ENCODE results near the gene GHRH.

The GHRH gene

DNA sequence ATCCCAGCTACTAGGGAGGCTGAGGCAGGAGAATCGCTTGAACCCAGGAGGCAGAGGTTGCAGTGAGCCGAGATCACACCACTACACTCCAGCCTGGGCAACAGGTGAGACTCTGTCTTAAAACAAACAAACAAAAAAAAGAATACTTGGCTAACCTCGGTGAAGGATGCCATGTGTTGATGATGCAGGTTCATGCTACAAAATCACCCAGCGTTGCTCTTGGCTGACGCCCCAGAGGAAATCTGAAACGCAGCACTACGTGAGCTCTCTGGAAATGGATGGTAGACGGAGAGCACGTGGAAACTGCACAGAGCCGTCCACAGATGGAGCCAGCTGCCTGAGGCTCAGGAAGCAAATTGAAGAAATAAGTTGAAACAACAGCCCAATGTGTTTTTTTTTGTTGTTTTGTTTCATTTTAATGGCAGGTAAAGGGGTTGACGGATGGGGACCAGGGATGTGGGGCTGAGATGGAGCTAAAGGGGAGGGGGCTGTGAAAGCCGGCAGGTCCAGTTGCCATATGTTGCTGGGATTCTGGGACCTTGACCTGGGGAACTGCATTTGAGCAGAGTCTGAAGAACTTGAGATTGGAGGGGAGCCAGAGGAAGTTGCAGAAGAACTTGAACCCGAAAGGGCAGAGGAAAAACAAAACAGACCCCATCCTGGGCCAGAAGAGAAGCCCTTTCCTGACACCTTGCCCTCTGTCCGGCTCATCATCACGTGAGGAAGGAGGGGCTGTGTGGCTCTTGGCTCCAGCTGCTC lies 15.1 kb upstream of the GHRH start:
- Mint-ChIP-seq H3K4me1 (peaks cover 9% of the 10 kb centered on the region), H3K36me3 (no peaks in the 10 kb centered on the region), H3K9me3 (no peaks in the 10 kb centered on the region), H3K27ac (no peak overlapping the region), H3K4me3 (no peak overlapping the region), H3K27me3 (peaks cover 2% of the 10 kb centered on the region)

DNA sequence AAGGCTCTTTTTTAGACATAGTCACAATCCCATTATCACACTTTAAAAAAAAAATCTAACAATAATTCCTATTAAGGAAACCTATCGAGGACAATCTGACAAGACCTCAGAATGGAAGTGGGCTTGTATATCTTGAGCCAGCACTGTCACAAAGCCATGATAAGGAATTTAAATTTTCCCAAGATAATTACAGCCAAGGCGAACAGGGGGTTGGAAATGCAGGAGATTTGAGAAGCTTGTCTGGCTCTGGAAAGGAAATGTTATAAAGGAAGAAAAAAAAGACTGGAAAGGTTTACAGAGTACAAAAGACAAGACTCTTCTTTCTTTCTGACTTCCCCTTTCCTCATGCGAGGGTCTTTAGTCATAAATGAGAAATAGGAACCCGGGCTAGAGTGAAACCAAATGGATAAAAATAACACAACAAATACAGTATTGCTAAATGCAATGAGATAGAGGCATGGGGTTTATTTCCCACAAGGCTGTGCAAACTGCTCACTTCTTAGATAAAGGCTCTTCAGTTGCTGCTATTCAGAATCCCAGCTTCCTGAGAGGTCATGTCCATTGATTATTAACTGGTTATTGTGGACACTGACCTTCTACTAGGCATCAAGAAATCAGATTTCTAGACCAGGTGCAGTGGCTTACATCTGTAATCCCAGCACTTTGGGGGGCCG lies 13.4 kb upstream of the GHRH start:
- Mint-ChIP-seq H3K4me1 (peaks cover 9% of the 10 kb centered on the region), H3K36me3 (no peaks in the 10 kb centered on the region), H3K27me3 (peaks cover 2% of the 10 kb centered on the region), H3K4me3 (no peak overlapping the region), H3K27ac (no peak overlapping the region), H3K9me3 (no peaks in the 10 kb centered on the region)

DNA sequence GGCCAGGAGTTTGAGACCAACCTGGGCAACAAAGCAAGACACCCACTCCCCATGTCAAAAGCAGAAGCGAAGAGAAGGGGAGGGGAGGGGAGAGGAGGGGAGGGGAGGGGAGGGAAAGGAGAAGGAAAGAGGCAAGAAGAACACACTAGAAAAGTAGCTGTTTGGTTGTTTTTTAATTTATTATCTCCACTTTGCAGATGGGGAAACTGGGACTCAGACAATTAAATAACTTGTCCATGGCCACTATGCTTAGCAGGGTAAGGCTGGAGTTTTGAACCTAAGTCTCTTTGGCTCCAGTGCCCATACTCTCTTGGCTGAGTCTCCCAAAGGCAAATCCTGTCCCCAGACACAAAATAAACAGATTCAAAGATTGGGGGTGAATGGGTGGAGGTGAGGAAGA lies 12.4 kb upstream of the GHRH start:
- Mint-ChIP-seq H3K36me3 (no peaks in the 10 kb centered on the region), H3K9me3 (no peaks in the 10 kb centered on the region), H3K27me3 (peaks cover 2% of the 10 kb centered on the region), H3K27ac (no peak overlapping the region), H3K4me1 (peaks cover 9% of the 10 kb centered on the region), H3K4me3 (no peak overlapping the region)

DNA sequence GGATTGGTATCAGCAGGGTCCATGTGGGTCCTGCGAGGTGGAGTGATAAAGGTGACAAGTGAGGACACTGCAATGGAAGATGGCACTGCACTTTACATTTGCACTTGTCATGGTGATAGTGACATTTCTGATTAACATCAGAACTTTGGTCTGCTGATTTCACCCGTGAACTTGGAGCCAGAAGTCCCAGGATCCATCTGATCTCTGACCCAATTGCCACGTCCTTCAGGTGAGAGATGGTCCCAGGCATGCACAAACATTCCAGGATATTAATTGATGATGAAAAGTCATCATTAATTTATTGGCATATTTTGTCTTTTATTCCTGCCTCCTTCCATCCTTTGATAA lies 9.8 kb upstream of the GHRH start:
- Mint-ChIP-seq H3K4me3 (no peak overlapping the region), H3K27ac (no peak overlapping the region), H3K9me3 (no peaks in the 10 kb centered on the region), H3K4me1 (no peaks in the 10 kb centered on the region), H3K36me3 (no peaks in the 10 kb centered on the region), H3K27me3 (peaks cover 2% of the 10 kb centered on the region)

DNA sequence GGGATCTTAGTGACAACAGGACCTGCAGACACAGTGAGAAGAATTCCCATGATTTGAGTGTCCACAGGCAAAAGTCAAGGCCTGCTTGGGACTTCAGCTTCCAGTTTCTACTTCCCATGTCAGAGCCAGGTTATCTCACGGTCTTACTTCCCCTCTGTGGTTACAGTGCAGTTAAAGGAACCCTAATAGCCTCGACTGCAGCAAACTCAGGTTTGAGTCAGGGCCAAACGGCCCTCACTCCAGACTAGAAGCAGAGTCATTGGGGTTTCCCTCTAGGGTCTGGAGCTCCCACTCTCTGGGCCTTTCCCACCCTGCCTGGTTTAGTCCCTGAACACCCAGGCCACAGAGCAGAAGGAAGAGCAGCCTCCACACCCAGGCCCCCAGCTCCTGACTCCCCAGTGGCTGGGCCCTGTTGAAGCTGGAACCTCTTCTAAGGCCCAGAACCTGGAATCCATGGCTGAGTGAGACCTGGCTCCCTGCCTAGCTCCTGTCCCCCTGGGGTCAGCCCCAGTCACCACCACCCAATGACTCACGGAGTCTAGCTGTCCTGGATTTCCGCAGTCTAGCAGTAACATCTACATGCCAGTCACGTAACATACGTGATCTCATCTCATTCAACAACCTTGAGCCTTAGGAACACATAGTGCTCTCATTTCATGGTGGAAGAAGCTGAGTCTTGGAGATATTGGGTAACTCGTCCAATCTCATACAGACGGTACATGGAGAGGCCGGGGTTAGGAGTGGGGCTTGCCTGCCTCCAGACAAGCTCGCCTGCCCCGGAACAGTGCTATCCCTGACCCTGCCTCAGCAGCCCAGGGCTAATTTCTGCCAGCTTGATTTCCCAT lies 9.2 kb upstream of the GHRH start:
- Mint-ChIP-seq H3K4me3 (no peak overlapping the region), H3K27me3 (peaks cover 2% of the 10 kb centered on the region), H3K4me1 (no peaks in the 10 kb centered on the region), H3K36me3 (no peaks in the 10 kb centered on the region), H3K27ac (no peak overlapping the region), H3K9me3 (no peaks in the 10 kb centered on the region)

DNA sequence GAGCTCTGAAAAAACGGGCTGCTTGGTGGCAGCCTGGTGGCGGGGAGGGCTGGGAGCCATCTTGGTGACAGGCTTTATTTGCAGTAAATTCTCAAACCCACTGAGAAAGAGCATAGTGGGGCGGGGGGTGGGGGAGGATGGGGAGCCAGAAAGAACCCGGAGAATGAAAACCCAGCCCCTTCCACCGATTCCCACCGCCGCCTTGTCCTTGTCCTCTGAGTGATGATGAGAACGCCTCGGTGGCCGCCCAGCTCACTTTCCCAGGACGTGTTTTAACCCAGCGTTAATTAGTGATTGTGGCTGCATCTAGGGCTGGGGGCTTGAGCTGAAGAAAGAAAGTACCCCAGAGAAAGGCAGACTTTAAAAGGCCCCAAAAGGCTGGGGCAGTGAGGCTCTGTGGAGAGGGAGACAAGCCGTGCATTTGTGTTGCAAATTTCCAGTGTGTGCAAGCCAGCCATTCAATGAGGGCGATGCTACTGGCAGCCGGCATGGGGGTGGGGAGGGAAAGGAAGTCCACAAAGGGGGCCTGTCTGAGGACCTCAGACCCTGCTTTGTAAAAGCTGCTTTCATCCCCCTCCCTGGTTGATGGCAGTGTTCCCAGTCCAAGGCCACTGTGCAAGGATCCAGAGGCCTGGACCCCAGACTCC lies 6.2 kb upstream of the GHRH start:
- H3K36me3 Mint-ChIP-seq = no peaks in the 10 kb centered on the region

DNA sequence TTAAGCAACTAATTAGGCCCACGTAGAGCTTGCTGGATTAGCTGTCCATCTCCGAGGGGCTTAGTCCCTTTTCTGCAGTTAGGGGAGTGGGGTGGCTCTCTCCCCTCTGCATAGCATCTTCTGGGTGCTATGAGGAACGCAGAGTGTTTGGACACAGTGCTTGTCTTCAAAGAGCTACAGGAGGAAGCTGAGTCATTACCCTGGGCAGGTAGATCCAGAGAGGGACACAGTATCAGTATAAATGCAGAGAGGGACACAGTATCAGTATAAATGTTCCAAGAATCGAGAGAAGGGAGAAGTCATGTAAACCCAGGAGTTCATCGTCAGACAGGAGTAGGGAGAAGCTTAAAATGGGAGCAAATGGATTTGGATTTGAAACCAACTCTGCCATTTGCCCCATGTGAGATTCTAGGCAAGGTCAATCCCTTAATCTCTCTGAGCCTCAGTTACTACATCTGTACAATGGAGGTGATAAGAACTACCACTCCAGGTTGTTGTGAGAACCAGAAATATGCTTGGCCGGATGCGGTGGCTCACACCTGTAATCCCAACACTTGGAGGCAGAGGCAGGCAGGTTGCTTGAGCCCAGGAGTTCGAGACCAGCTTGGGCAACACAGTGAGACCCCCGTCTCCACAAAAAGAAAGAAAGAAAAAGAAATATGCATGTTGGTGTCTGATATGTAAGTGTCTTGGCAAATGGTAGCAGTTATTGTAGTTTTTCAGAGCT lies 5.5 kb upstream of the GHRH start:
- Mint-ChIP-seq H3K27me3 (no peaks in the 10 kb centered on the region), H3K4me1 (no peaks in the 10 kb centered on the region), H3K36me3 (no peaks in the 10 kb centered on the region), H3K9me3 (no peaks in the 10 kb centered on the region), H3K4me3 (no peak overlapping the region), H3K27ac (no peak overlapping the region)

More for the DNA sequence above, 6.2 kb upstream of the GHRH start:
- Mint-ChIP-seq H3K27ac (no peak overlapping the region), H3K9me3 (no peaks in the 10 kb centered on the region), H3K27me3 (no peaks in the 10 kb centered on the region), H3K4me1 (no peaks in the 10 kb centered on the region), H3K4me3 (no peak overlapping the region)

DNA sequence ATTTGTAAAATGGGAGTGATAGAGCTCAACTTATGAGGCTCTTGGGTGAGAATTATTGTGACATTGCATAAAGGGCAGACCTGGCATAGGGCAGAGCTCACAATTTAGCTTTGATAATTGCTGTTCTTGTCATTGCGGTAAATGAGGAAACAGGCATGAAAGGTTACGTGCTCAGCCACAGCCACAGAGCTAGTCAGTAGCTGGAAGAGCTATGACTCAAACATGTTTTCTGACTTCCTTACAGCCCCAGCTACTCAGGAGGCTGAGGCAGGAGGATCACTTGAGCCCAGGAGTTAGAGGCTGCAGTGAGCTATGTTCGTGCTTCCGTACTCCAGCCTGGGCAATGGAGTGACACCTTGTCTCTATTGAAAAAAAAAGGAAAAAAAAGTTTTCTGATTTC lies 3.5 kb upstream of the GHRH start:
- H3K36me3 Mint-ChIP-seq = no peaks in the 10 kb centered on the region
- H3K27ac Mint-ChIP-seq = no peak overlapping the region
- H3K4me1 Mint-ChIP-seq = no peaks in the 10 kb centered on the region
- H3K27me3 Mint-ChIP-seq = no peaks in the 10 kb centered on the region
- H3K4me3 Mint-ChIP-seq = no peak overlapping the region
- no peaks in the 10 kb centered on the region for H3K9me3 Mint-ChIP-seq

DNA sequence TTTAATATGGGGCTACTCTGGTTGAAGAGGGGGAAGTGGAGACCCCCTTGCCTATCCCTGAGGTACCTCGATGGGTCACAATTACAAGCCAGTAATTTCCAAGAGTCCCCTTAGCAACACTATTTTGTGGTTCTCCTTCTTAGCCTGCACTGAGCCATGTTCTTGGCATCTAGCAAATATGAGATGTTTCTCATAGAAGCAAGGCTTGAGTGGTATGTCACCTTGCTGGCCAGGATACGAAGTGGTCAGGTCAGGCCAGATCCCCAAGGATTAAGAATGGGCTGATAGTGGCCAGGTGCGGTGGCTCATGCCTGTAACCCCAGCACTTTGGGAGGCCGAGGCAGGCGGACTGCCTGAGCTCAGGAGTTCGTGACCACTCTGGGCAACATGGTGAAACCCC lies 2.1 kb upstream of the GHRH start:
- no peaks in the 10 kb centered on the region for H3K4me1 Mint-ChIP-seq
- H3K36me3 Mint-ChIP-seq = no peaks in the 10 kb centered on the region

DNA sequence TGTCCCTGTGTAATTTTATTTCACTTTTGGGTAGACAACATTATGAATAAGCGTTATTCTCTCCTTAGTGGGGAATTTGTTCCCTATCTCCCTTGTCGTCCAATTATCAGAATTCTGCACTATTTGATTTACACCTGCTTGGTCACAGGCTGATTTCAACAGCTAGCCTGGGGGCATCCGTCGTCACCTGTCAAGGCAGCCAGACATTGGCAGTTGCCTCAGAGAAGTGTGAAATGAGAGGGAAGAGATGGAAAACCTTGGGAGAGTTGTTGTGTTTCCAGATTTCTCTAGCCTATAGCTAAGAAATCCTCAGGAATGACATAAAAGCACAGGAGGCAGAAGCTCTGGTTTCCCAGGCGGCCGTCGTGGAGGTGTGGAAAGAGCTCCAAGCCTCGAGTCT lies 891 bp upstream of the GHRH start:
- no peaks in the 10 kb centered on the region for H3K4me1 Mint-ChIP-seq
- H3K4me3 Mint-ChIP-seq = no peak overlapping the region
- no peaks in the 10 kb centered on the region for H3K36me3 Mint-ChIP-seq
- no peaks in the 10 kb centered on the region for H3K27me3 Mint-ChIP-seq
- no peak overlapping the region for H3K27ac Mint-ChIP-seq
- no peaks in the 10 kb centered on the region for H3K9me3 Mint-ChIP-seq

More for the DNA sequence above, 2.1 kb upstream of the GHRH start:
- H3K9me3 Mint-ChIP-seq = no peaks in the 10 kb centered on the region
- H3K27ac Mint-ChIP-seq = no peak overlapping the region
- no peak overlapping the region for H3K4me3 Mint-ChIP-seq
- H3K27me3 Mint-ChIP-seq = no peaks in the 10 kb centered on the region

DNA sequence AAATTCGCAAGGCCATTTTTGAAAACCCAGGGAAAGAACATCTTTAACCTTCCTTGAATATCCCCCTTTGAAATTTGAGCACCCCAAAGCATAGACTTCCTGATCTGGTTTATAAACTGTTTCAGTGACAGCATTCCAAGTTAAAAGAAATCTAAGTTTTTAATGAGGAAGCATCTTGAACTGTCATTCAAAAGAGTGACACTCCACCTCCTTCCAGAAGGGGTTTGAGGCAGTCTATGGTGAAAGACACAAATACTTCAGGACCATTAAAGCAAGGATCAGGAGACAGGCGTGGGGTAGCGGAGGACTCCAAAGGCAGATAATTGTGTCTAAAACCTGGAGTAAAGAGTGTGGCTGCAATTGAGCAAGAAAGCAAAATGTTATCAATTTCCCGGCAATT lies 691 bp downstream of the GHRH start:
- H3K36me3 Mint-ChIP-seq = no peaks in the 10 kb centered on the region
- H3K27ac Mint-ChIP-seq = no peak overlapping the region
- no peaks in the 10 kb centered on the region for H3K27me3 Mint-ChIP-seq
- no peaks in the 10 kb centered on the region for H3K9me3 Mint-ChIP-seq
- no peaks in the 10 kb centered on the region for H3K4me1 Mint-ChIP-seq
- H3K4me3 Mint-ChIP-seq = no peak overlapping the region

DNA sequence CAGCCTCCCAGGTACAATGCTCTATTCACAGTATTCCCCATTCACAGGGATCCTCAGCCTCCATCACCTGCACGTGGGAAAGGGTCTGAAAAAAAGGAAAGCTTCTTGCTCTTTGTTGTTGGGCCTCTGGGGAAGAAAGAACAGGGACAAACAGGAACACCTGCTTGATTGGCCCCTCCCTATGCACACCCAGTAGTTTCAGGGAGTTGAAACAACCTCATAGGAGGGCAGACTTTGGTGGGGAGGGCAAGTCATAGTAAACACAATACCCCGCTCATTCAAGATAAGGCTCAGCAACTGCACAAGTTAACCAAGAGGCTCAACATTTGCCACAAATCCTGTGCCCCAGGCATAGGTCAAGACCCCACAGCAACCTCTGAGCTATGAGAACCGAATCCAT lies 1.7 kb downstream of the GHRH start:
- H3K4me3 Mint-ChIP-seq = no peak overlapping the region
- no peaks in the 10 kb centered on the region for H3K4me1 Mint-ChIP-seq
- H3K36me3 Mint-ChIP-seq = no peaks in the 10 kb centered on the region
- no peaks in the 10 kb centered on the region for H3K9me3 Mint-ChIP-seq
- no peaks in the 10 kb centered on the region for H3K27me3 Mint-ChIP-seq
- H3K27ac Mint-ChIP-seq = no peak overlapping the region

DNA sequence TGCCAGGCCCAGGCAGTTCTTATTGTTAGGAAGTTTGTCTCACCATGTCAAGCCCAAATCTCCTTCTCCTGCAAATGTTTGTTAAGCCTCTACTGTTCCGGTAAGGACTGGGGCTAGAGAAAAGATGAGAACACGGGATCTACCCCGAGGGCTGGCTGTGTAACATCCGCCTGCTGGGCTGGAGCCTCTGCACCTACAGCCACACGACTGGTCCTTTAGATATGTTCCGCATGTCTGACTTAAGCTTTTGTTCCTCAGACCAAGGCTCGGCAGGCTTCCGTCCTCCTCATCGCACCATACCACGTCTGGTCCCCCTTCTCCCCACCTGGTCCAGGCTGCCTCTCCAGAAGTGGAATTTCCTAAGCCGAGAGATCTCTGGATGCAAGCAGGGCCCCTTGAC lies 2.6 kb downstream of the GHRH start:
- Mint-ChIP-seq H3K36me3 (no peaks in the 10 kb centered on the region), H3K9me3 (no peaks in the 10 kb centered on the region), H3K27me3 (no peaks in the 10 kb centered on the region), H3K27ac (no peak overlapping the region), H3K4me3 (no peak overlapping the region), H3K4me1 (no peaks in the 10 kb centered on the region)

DNA sequence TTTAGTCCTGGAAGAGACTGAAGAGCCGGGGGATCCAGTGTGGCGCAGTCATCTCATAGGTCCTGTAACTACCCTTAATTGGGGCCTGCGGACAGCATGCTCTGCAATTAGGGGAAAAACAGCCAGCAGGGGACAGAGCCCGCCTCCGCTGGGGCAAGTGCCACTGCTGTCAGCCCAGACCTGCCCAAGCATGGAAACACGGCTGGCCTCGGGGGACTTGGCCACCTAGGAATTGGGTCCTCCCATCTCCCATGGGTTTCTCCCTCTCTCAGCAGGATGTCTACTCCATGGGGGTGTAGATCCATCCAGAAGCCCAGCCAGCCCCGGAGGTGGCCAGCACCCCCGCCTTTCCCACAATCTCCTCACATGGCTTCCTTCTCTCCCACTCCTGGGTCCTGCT lies 3.6 kb downstream of the GHRH start:
- Mint-ChIP-seq H3K27ac (no peak overlapping the region), H3K4me3 (no peak overlapping the region), H3K27me3 (no peaks in the 10 kb centered on the region), H3K9me3 (no peaks in the 10 kb centered on the region), H3K36me3 (no peaks in the 10 kb centered on the region), H3K4me1 (no peaks in the 10 kb centered on the region)

DNA sequence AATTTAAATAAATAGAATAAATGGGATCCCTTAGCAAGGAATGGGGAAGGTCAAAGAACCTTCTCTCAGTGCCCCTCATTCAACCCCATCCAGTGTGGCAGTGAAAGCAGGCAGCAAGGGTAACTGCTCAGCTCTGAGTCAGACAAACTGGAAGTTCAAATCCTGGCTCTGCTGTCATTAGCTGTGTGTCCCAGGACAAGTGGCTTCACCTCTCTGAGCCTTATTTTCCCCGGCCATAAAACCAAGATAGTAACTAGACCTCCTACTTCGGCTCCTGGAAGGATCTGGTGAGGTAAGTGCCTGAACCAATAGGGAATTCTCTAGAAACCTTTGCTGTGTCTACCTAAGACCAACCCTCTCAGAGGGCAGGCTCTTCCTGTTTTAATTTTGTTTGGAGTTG lies 4.1 kb downstream of the GHRH start:
- H3K27me3 Mint-ChIP-seq = no peaks in the 10 kb centered on the region
- H3K27ac Mint-ChIP-seq = no peak overlapping the region
- no peaks in the 10 kb centered on the region for H3K4me1 Mint-ChIP-seq
- no peaks in the 10 kb centered on the region for H3K36me3 Mint-ChIP-seq
- no peaks in the 10 kb centered on the region for H3K9me3 Mint-ChIP-seq
- H3K4me3 Mint-ChIP-seq = no peak overlapping the region

All from activated naive CD4-positive, alpha-beta T cell treated with anti-CD3 and anti-CD28 coated beads, Interleukin-2, amount 50 U/mL, for 24 hours (primary cell).